IPS-18a (cell line): ENCODE measurements around the gene LLCFC1.
"Not testable (repeated sequence)": the region's sequence is repeated elsewhere in the genome, so short reads cannot be mapped to it uniquely, and the experiment has no call there.

Experiments used
- H3K27ac ChIP-seq: one replicate; pipeline ENCODE4 v1.5.1; 2013; ENCODE audit warnings: low read length
- H3K27me3 ChIP-seq: one replicate; pipeline ENCODE4 v1.6.1; 2013; ENCODE audit warnings: mild to moderate bottlenecking, low read length; ENCODE audit not compliant: control insufficient read depth, insufficient read depth
- H3K36me3 ChIP-seq: one replicate; pipeline ENCODE4 v1.6.1; 2013; ENCODE audit warnings: low read depth, low read length; ENCODE audit not compliant: control insufficient read depth
- H3K4me1 ChIP-seq: one replicate; pipeline ENCODE4 v1.6.1; 2013; ENCODE audit warnings: low read depth, low read length; ENCODE audit not compliant: control insufficient read depth
- H3K4me3 ChIP-seq: one replicate; pipeline ENCODE4 v1.5.1; 2013; ENCODE audit warnings: low read length
- H3K9ac ChIP-seq: one replicate; pipeline ENCODE4 v1.6.1; 2013; ENCODE audit warnings: mild to moderate bottlenecking, low read length, moderate library complexity
- H3K9me3 ChIP-seq: one replicate; pipeline ENCODE4 v1.6.1; 2013; ENCODE audit warnings: low read depth, low read length; ENCODE audit not compliant: control insufficient read depth

The LLCFC1 gene

GRCh38 chr7:142964502-142965246 lies 25.4 kb downstream of the LLCFC1 start:
- Histone ChIP-seq H3K27me3 (no peaks in the 10 kb centered on the region), H3K9ac (no peak overlapping the region), H3K27ac (no peak overlapping the region), H3K36me3 (no peaks in the 10 kb centered on the region), H3K4me1 (peaks cover 15% of the 10 kb centered on the region), H3K9me3 (no peaks in the 10 kb centered on the region), H3K4me3 (no peak overlapping the region)

DNA sequence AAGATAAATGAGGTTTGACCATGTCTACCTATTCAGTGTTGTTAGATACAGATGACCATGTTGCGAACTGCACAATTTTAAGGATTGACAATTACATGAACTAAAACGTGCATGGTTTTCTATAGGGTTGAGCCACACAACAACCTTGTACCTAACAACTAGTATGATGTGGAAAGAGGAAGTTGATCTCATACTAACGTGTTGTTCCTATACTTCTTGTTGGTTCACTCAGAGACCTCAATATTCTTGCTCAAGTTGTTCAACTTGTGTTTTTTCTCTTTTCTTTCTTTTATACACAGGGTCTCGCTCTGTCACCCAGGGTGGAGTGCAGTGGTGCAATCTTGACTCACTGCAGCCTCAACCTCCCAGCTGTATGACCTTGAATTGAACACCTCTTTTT lies 28.9 kb downstream of the LLCFC1 start:
- Histone ChIP-seq H3K27me3 (no peaks in the 10 kb centered on the region), H3K9ac (no peak overlapping the region), H3K9me3 (no peaks in the 10 kb centered on the region), H3K27ac (no peak overlapping the region), H3K36me3 (no peaks in the 10 kb centered on the region), H3K4me1 (no peaks in the 10 kb centered on the region), H3K4me3 (no peak overlapping the region)

DNA sequence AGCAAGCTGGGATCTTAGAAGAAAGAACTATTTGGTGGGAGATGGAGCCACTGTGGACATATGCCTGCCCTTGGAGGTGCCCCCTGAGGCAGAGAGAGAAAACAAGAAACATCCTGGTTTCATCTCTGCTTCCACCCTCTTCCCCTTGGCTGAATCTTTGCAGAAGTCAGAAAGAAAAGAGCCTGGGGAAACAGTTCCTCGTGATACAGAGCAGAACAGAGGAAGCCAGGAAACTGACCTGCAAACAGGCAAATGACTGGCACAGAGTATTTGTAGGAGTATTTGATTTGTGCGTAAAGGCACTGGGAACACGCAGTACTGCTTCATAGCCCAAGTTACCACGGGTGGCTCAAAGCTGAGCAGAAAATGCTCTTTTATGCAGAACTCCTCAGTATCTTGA lies 29.9 kb downstream of the LLCFC1 start:
- Histone ChIP-seq H3K4me1 (no peaks in the 10 kb centered on the region), H3K4me3 (no peak overlapping the region), H3K27ac (no peak overlapping the region), H3K9ac (no peak overlapping the region), H3K36me3 (no peaks in the 10 kb centered on the region), H3K9me3 (no peaks in the 10 kb centered on the region), H3K27me3 (no peaks in the 10 kb centered on the region)

- H3K9me3 ChIP-seq = no peaks in the 10 kb centered on the region
- H3K36me3 ChIP-seq = no peaks in the 10 kb centered on the region
- H3K27me3 ChIP-seq = no peaks in the 10 kb centered on the region
- H3K4me3 ChIP-seq = no peak overlapping the region
- H3K27ac ChIP-seq = no peak overlapping the region
- H3K9ac ChIP-seq = no peak overlapping the region
- no peaks in the 10 kb centered on the region for H3K4me1 ChIP-seq
These were observed 35.3 kb downstream of the LLCFC1 start for GRCh38 chr7:142974626-142975025.

GRCh38 chr7:142978402-142978801 lies 39.1 kb downstream of the LLCFC1 start:
- not testable (repeated sequence) for H3K9ac ChIP-seq, H3K27ac ChIP-seq, H3K4me1 ChIP-seq, H3K4me3 ChIP-seq, H3K27me3 ChIP-seq, H3K9me3 ChIP-seq, H3K36me3 ChIP-seq

DNA sequence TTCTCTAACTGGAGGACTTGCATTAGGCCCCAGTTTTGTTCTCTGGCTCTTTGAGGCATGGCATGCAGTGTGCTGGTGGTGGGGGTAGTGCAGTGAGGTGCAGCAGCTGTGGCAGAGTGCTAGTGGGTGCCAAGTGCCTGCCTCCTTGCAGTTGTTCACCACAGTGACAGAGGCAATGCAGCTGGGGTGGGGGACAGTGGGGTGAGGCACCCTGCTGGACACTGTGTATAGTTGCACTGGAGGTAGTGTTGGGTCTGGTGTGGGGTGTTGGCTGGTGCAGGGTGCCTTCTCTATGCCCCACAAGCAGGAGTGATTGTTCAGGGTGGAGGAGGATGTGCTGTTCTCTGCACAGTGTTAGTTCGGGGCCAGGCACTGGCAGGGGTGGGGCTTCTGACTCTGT lies 44.5 kb downstream of the LLCFC1 start:
- no peaks in the 10 kb centered on the region for H3K36me3 ChIP-seq
- H3K4me1 ChIP-seq = no peaks in the 10 kb centered on the region
- no peak overlapping the region for H3K4me3 ChIP-seq
- no peaks in the 10 kb centered on the region for H3K9me3 ChIP-seq
- H3K9ac ChIP-seq = no peak overlapping the region
- H3K27me3 ChIP-seq = no peaks in the 10 kb centered on the region
- H3K27ac ChIP-seq = no peak overlapping the region

GRCh38 chr7:142984297-142984696 lies 45.0 kb downstream of the LLCFC1 start:
- Histone ChIP-seq H3K27ac (no peak overlapping the region), H3K36me3 (no peaks in the 10 kb centered on the region), H3K9ac (no peak overlapping the region), H3K4me1 (no peaks in the 10 kb centered on the region), H3K4me3 (no peak overlapping the region), H3K27me3 (no peaks in the 10 kb centered on the region), H3K9me3 (no peaks in the 10 kb centered on the region)
